Glutamatergic neuron (in vitro differentiated cells): ENCODE results near the gene TMEM132C. TPM values are rescaled to one million over a fixed set of nuclear protein-coding genes. Genes with fewer than 3 reads are reported as not detected.

Experiments
- DNase-seq: peaks from one replicate; pipeline ENCODE4 v3.0.0; 2022
- H3K27ac Mint-ChIP-seq: one replicate; pipeline ENCODE4 v1.8.0; 2020; ENCODE audit warnings: mild to moderate bottlenecking, mixed read lengths, inconsistent platforms; ENCODE audit not compliant: unreplicated experiment
- H3K27me3 Mint-ChIP-seq: one replicate; pipeline ENCODE4 v1.8.0; 2020; ENCODE audit warnings: mild to moderate bottlenecking, moderate library complexity, mixed read lengths, inconsistent platforms; ENCODE audit not compliant: unreplicated experiment
- H3K36me3 Mint-ChIP-seq: one replicate; pipeline ENCODE4 v1.8.0; 2020; ENCODE audit warnings: mild to moderate bottlenecking, mixed read lengths, inconsistent platforms; ENCODE audit not compliant: unreplicated experiment
- H3K4me1 Mint-ChIP-seq: one replicate; pipeline ENCODE4 v1.8.0; 2020; ENCODE audit warnings: mild to moderate bottlenecking, low read depth, mixed read lengths, inconsistent platforms; ENCODE audit not compliant: unreplicated experiment
- H3K4me3 Mint-ChIP-seq: one replicate; pipeline ENCODE4 v1.8.0; 2020; ENCODE audit warnings: mild to moderate bottlenecking, mixed read lengths, inconsistent platforms; ENCODE audit not compliant: unreplicated experiment
- H3K9me3 Mint-ChIP-seq: one replicate; pipeline ENCODE4 v1.8.0; 2020; ENCODE audit warnings: mild to moderate bottlenecking, moderate library complexity, mixed read lengths, inconsistent platforms; ENCODE audit not compliant: unreplicated experiment
- CTCF ChIP-seq: fragments of 200-600 bp; sonication (generic); IDR thresholded peaks from one replicate; pipeline ENCODE4 v1.5.0; 2021; ENCODE audit not compliant: partially characterized antibody, unreplicated experiment
- total RNA-seq: library from RNA; stranded (reverse); fragmentation: NEBNext Ultra II Directional; extraction: Animal tissue kit (Norgen Biotek cat#: 25700); gene quantifications from one replicate; pipeline ENCODE4 v1.2.1, GENCODE V29; 2021; ENCODE audit not compliant: unreplicated experiment

The TMEM132C gene
- total RNA-seq, 1 donor from 2014 or later: 8.0 TPM

GRCh38 chr12:128586451-128587029 is 319.6 kb downstream of the TMEM132C start:
- H3K27me3 Mint-ChIP-seq: peaks cover 2% of the 10 kb centered on the region
- H3K36me3 Mint-ChIP-seq: peaks cover 3% of the 10 kb centered on the region
- H3K4me3 Mint-ChIP-seq: no peak overlapping the region
- no peak overlapping the region for H3K27ac Mint-ChIP-seq
- DNase-seq: no peak
- no peak for TF ChIP-seq CTCF
- peaks cover 20% of the 10 kb centered on the region for H3K4me1 Mint-ChIP-seq
- peaks cover 5% of the 10 kb centered on the region for H3K9me3 Mint-ChIP-seq

GRCh38 chr12:128587918-128588317 is 320.9 kb downstream of the TMEM132C start:
- no peak for TF ChIP-seq CTCF
- Mint-ChIP-seq H3K9me3 (peaks cover 3% of the 10 kb centered on the region), H3K27ac (no peak overlapping the region), H3K27me3 (peaks cover 4% of the 10 kb centered on the region), H3K36me3 (no peaks in the 10 kb centered on the region), H3K4me1 (peaks cover 16% of the 10 kb centered on the region), H3K4me3 (no peak overlapping the region)
- DNase-seq: no peak

- Mint-ChIP-seq H3K36me3 (peaks cover 7% of the 10 kb centered on the region), H3K9me3 (peaks cover 6% of the 10 kb centered on the region), H3K4me3 (no peak overlapping the region), H3K27ac (no peak overlapping the region), H3K27me3 (peaks cover 3% of the 10 kb centered on the region), H3K4me1 (peaks cover 11% of the 10 kb centered on the region)
- no peak for TF ChIP-seq CTCF
- DNase-seq: no peak
These were observed 325.3 kb downstream of the TMEM132C start for GRCh38 chr12:128592220-128592744.

DNA sequence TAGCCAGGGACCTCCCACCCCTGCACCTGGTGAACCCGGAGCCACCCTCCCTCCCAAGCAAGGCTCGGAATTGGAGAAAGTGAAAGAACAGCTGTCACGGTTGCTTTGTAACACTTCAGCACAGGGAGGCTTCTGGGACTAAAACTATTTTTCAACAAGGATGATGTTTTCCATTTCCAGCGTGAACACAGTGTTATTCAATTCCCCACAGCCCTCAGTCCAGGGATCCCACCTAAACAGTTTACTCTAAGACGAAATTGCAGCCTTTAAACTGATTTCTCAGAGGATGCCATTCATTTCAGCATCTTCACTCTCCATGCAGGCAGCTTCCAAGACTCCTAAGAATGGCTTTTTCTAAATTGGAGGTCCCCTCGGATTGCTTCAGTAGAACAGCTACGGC is 327.6 kb downstream of the TMEM132C start:
- Mint-ChIP-seq H3K9me3 (peaks cover 9% of the 10 kb centered on the region), H3K36me3 (peaks cover 16% of the 10 kb centered on the region), H3K27me3 (peaks cover 7% of the 10 kb centered on the region), H3K4me1 (peaks cover 6% of the 10 kb centered on the region), H3K4me3 (no peak overlapping the region), H3K27ac (no peak overlapping the region)
- no peak for TF ChIP-seq CTCF
- no peak for DNase-seq

DNA sequence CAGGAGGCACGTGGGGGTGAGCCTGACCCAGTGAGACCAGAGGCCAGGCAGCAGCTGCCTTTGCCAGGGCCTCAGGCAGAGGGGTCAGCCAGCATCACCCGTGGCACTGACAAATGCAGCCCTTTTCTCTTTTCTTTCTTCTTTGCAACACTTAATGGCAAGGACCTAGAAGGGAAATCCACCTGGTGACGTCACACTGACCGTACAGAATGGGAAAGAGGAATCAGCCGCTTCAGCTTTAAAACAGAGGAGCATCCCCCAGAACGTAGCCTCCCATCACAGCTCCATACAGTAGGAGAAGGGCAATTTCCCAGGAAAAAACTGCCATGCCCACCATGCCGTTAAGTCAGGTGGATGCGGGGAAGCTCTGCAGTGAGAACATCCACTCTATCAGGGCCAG is 328.6 kb downstream of the TMEM132C start:
- H3K4me1 Mint-ChIP-seq: peaks cover 6% of the 10 kb centered on the region

More for the DNA sequence above, 328.6 kb downstream of the TMEM132C start:
- no peak for TF ChIP-seq CTCF
- Mint-ChIP-seq H3K4me3 (no peak overlapping the region), H3K9me3 (peaks cover 9% of the 10 kb centered on the region), H3K27ac (no peak overlapping the region), H3K36me3 (peaks cover 23% of the 10 kb centered on the region), H3K27me3 (peaks cover 7% of the 10 kb centered on the region)
- no peak for DNase-seq
